ENCODE results near the gene GPD1L. TPM values are rescaled to one million over a fixed set of nuclear protein-coding genes. Genes with fewer than 3 reads are reported as not detected.

The GPD1L gene
- total and polyA plus RNA-seq, 2 of the 4 experiments (the other 2 are of a cell fraction): 3.9 to 7.9 TPM

DNA sequence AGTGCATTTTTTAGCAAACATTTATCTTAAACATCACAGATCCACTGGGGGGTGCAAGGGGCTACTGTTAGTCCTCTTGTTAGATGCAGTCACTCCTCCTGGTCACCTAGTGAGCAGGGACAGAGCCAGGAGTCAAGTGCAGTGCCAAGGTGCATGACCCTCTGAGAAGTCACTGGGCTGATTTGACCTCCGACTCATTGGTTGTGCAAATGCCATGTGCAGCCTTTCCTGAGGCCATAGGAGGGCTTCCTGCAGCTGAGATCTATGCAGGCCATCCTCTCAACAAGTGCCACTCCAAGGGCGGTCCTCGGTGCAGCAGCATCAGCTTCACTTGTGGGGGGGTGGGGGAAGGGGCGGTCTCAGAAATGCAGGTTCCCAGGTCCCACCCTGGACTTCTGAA lies 60.2 kb downstream of the GPD1L start:
- no peak overlapping the region for H2BK5ac ChIP-seq (ENCODE audit: low read depth, low read length, poor library complexity, severe bottlenecking)
- H2AK9ac ChIP-seq (replicated peaks; ENCODE audit: low read depth, low read length, poor library complexity): no peak overlapping the region
- no peak overlapping the region for H2AK5ac ChIP-seq (ENCODE audit: low read depth, low read length)
- no peak for TF ChIP-seq MXI1 (IDR thresholded peaks at IDR 0.05; ENCODE audit: borderline replicate concordance, low read depth, low read length)
- no peak for TF ChIP-seq ELK1 (IDR thresholded peaks at IDR 0.05; ENCODE audit: borderline replicate concordance, low read depth, low read length)
- no peak for TF ChIP-seq POLR2A (IDR thresholded peaks at IDR 0.05; ENCODE audit: low read depth, low read length)
- no peak for TF ChIP-seq CEBPB (IDR thresholded peaks at IDR 0.05; ENCODE audit: low read depth, low read length)
- no peak for TF ChIP-seq RAD21 (IDR thresholded peaks at IDR 0.05; ENCODE audit: low read length)
- TF ChIP-seq BHLHE40 (IDR thresholded peaks at IDR 0.05; ENCODE audit: low read depth, low read length): no peak
- TF ChIP-seq SMC3 (IDR thresholded peaks at IDR 0.05; ENCODE audit: low read depth, low read length): no peak
- TF ChIP-seq, protein P1, sequence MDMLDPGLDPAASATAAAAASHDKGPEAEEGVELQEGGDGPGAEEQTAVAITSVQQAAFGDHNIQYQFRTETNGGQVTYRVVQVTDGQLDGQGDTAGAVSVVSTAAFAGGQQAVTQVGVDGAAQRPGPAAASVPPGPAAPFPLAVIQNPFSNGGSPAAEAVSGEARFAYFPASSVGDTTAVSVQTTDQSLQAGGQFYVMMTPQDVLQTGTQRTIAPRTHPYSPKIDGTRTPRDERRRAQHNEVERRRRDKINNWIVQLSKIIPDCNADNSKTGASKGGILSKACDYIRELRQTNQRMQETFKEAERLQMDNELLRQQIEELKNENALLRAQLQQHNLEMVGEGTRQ (IDR thresholded peaks at IDR 0.05; ENCODE audit: low read depth, low read length): no peak
- TF ChIP-seq RCOR1 (IDR thresholded peaks at IDR 0.05; ENCODE audit: insufficient replicate concordance, low read length): no peak
- no peaks in the 10 kb centered on the region for H3K79me1 ChIP-seq (ENCODE audit: low read depth in 1 of 2, low read length in 2 of 2)
- no peak for ATAC-seq (ENCODE audit: low read depth)
- dilution Hi-C loops (cut with HindIII; ENCODE audit: low sequenced_read_pairs, unreplicated experiment) (no loop called here), in situ Hi-C loops (cut with MboI; ENCODE audit: low sequenced_read_pairs) (no loop called here), intact Hi-C loops (cut with micrococcal nuclease) (no loop called here)
- no peak overlapping the region for H4K91ac ChIP-seq (ENCODE audit: insufficient read depth, low read depth, low read length)
- no peaks in the 10 kb centered on the region for H3K9me1 ChIP-seq (ENCODE audit: insufficient read depth, low read length)
- no peaks in the 10 kb centered on the region for H3K36me3 ChIP-seq (ENCODE audit: control insufficient read depth, insufficient read depth, low read length)
- no peak overlapping the region for H3K4me2 ChIP-seq (ENCODE audit: low read depth, low read length)
- no peak for DNase-seq
- no CpG with 5 or more reads among the region's 4 CpGs for WGBS, 2 experiments (ENCODE audit: extremely low coverage in 2 of 2, insufficient read length in 1 of 2)
- no TSS peak for BruUV-seq (replicated peaks)
- no peak overlapping the region for H3K14ac ChIP-seq (replicated peaks; ENCODE audit: low read depth, low read length)
- no peak overlapping the region for H3K4ac ChIP-seq (ENCODE audit: low read depth, low read length)
- no peak overlapping the region for H3K23ac ChIP-seq (ENCODE audit: low read depth, low read length)
- H2BK15ac ChIP-seq (ENCODE audit: low read depth, low read length): no peak overlapping the region
- no peak overlapping the region for H3K4me3 ChIP-seq (ENCODE audit: insufficient read depth, low read depth, low read length)
- 0 out of 2 replicates have a peak, but pooled peaks cover 3% of the 10 kb centered on the region for H3K9me3 ChIP-seq (ENCODE audit: control insufficient read depth, insufficient read depth, low read length)
- H2BK20ac ChIP-seq (ENCODE audit: low read depth, low read length): no peak overlapping the region
- no peak overlapping the region for H2AFZ ChIP-seq (replicated peaks; ENCODE audit: low read length, poor library complexity)
- H2BK120ac ChIP-seq (ENCODE audit: low read depth, low read length): no peak overlapping the region
- ChIA-PET POLR2A (ENCODE audit: unreplicated experiment) (no interaction called here), CTCF (no interaction called here)
- no peaks in the 10 kb centered on the region for H3K27me3 ChIP-seq (ENCODE audit: control insufficient read depth, insufficient read depth, low read length)
- no peak overlapping the region for H3K18ac ChIP-seq (ENCODE audit: low read depth, low read length)
- H4K20me1 ChIP-seq (ENCODE audit: insufficient read depth, low read length): no peaks in the 10 kb centered on the region
- no peak overlapping the region for H4K5ac ChIP-seq (ENCODE audit: low read depth, low read length)
- no peak overlapping the region for H3K56ac ChIP-seq (ENCODE audit: extremely low read depth, insufficient read depth, low read length)
- H4K8ac ChIP-seq (ENCODE audit: low read depth in 2 of 2, low read length in 2 of 2): no peak overlapping the region
- H3K4me1 ChIP-seq (ENCODE audit: control insufficient read depth, insufficient read depth, low read length): no peaks in the 10 kb centered on the region
- H3K27ac ChIP-seq (ENCODE audit: insufficient read depth, low read length): no peak overlapping the region
- H3K9ac ChIP-seq (ENCODE audit: low read depth, low read length): no peak overlapping the region
